ENCODE measurements around the gene EXOSC3. TPM values are rescaled to one million over a fixed set of nuclear protein-coding genes. Genes with fewer than 3 reads are reported as not detected.

The EXOSC3 gene
- total RNA-seq, 1 experiment from 2014 or later = 44.8 TPM

DNA sequence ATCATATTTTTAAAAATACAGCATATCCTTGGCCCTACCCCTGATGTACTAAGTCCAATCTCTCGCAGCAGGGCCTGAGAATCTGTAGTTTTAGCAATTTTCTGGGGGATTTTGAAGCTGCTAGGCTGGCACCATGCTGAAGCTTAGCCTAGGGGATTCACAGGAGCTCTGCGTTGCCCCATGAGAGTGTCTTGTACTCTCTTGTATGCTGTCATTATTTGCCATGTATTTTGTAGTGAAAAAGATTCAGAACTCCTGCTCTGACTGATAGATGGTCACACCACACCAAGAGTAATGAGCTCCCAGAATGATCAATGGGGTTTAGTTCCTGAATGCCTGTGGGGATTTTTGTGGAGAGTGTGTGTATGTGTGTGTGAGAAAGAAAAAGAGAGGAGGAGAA is 51.9 kb downstream of the EXOSC3 start:
- Mint-ChIP-seq H3K9me3 (ENCODE audit: unreplicated experiment) (no peaks in the 10 kb centered on the region), H3K27ac (ENCODE audit: low read depth, unreplicated experiment) (no peak overlapping the region), H3K36me3 (ENCODE audit: insufficient read depth, unreplicated experiment) (no peaks in the 10 kb centered on the region), H3K4me3 (ENCODE audit: unreplicated experiment) (no peak overlapping the region), H3K4me1 (ENCODE audit: insufficient read depth, unreplicated experiment) (no peaks in the 10 kb centered on the region), H3K27me3 (ENCODE audit: insufficient read depth, unreplicated experiment) (peaks cover 9% of the 10 kb centered on the region)
- ChIA-PET CTCF (interaction anchor here (0.9 to 1.2 kb wide), 3 partner anchors 12 to 137 kb away, joined by 3 to 4 read pairs (median 3); no protein-coding TSS in a partner anchor), POLR2A (interaction anchor here (1.0 kb wide), 1 partner anchor 169 kb away, joined by 3 read pairs; no protein-coding TSS in a partner anchor)
- DNase-seq (ENCODE audit: unreplicated experiment) = no peak
- intact Hi-C loops (cut with micrococcal nuclease) = no loop called here
- BruUV-seq (replicated peaks) = no TSS peak
- TF ChIP-seq, protein P1, sequence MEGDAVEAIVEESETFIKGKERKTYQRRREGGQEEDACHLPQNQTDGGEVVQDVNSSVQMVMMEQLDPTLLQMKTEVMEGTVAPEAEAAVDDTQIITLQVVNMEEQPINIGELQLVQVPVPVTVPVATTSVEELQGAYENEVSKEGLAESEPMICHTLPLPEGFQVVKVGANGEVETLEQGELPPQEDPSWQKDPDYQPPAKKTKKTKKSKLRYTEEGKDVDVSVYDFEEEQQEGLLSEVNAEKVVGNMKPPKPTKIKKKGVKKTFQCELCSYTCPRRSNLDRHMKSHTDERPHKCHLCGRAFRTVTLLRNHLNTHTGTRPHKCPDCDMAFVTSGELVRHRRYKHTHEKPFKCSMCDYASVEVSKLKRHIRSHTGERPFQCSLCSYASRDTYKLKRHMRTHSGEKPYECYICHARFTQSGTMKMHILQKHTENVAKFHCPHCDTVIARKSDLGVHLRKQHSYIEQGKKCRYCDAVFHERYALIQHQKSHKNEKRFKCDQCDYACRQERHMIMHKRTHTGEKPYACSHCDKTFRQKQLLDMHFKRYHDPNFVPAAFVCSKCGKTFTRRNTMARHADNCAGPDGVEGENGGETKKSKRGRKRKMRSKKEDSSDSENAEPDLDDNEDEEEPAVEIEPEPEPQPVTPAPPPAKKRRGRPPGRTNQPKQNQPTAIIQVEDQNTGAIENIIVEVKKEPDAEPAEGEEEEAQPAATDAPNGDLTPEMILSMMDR (IDR thresholded peaks at IDR 0.05; ENCODE audit: unreplicated experiment) = no peak

DNA sequence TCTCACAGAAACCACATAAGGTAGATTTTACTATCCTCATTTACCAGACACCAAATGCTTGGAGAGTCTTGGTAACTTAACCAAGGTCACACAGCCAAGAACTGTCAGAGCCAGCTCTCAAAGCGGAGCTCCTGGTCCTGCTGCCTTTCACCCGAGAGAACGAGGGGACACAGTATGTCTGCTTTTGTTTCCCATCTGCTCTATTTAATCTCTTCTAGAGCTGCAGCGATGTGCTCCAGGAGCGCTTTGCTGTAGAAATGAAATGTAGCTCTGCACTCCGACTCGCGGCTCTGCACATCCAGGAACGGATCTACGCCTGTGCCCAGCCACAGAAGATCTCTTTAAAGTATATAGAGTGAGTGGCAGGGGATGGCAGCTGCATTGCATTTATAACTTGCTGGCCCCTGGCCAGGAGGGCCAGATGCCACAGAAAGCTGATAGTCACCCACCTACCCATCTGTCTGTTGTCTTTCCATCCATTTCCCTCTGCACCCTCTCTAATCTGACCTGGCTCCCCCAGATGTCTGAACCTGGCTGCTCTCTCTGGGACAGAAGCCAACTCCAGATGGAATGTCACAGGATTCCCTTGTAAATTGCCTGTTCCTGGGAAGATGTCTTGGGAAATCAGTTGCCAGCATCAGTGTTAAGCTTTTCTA is 52.6 kb downstream of the EXOSC3 start:
- POLR2A ChIA-PET = no interaction called here
- no TSS peak for BruUV-seq (replicated peaks)
- H3K4me3 Mint-ChIP-seq (ENCODE audit: unreplicated experiment) = no peak overlapping the region

DNA sequence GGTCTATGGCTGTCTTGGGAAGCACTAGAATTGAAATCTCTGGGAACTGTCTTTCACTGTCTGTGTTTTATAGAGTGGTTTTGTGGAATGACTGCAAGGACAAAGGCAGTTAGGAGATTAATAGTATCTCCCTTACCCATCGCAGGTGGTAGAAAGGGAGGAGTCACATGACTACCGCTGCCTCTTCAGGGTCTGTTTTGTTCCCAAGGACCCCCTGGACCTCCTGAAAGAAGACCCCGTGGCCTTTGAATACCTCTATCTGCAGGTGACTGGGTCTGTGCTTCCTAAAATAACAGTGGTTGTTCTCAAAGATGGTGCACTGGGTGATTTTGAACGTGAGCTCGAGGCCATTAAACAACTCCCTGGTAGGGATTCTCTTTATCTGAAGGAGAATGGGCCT is 54.0 kb downstream of the EXOSC3 start:
- no peak for DNase-seq (ENCODE audit: unreplicated experiment)
- POLR2A ChIA-PET = no interaction called here
- Mint-ChIP-seq H3K36me3 (ENCODE audit: insufficient read depth, unreplicated experiment) (no peaks in the 10 kb centered on the region), H3K4me1 (ENCODE audit: insufficient read depth, unreplicated experiment) (no peaks in the 10 kb centered on the region), H3K27me3 (ENCODE audit: insufficient read depth, unreplicated experiment) (peaks cover 9% of the 10 kb centered on the region), H3K4me3 (ENCODE audit: unreplicated experiment) (no peak overlapping the region), H3K9me3 (ENCODE audit: unreplicated experiment) (no peaks in the 10 kb centered on the region), H3K27ac (ENCODE audit: low read depth, unreplicated experiment) (no peak overlapping the region)
- intact Hi-C loops (cut with micrococcal nuclease) = no loop called here
- no TSS peak for BruUV-seq (replicated peaks)
- CTCF ChIA-PET = interaction anchor here (1.4 kb wide), 1 partner anchor 17 kb away, joined by 4 read pairs; no protein-coding TSS in a partner anchor
- TF ChIP-seq, protein P1 (IDR thresholded peaks at IDR 0.05; ENCODE audit: unreplicated experiment) = no peak

More for the DNA sequence above, 52.6 kb downstream of the EXOSC3 start:
- CTCF ChIA-PET = interaction anchor here (1.1 to 1.2 kb wide), 2 partner anchors 13 to 16 kb away, joined by 3 to 4 read pairs; no protein-coding TSS in a partner anchor
- no peaks in the 10 kb centered on the region for H3K4me1 Mint-ChIP-seq (ENCODE audit: insufficient read depth, unreplicated experiment)
- no peaks in the 10 kb centered on the region for H3K36me3 Mint-ChIP-seq (ENCODE audit: insufficient read depth, unreplicated experiment)
- DNase-seq (ENCODE audit: unreplicated experiment) = no peak
- no peak overlapping the region for H3K27ac Mint-ChIP-seq (ENCODE audit: low read depth, unreplicated experiment)
- no peaks in the 10 kb centered on the region for H3K9me3 Mint-ChIP-seq (ENCODE audit: unreplicated experiment)
- TF ChIP-seq, protein P1 (IDR thresholded peaks at IDR 0.05; ENCODE audit: unreplicated experiment) = no peak
- intact Hi-C loops (cut with micrococcal nuclease) = no loop called here
- peaks cover 9% of the 10 kb centered on the region for H3K27me3 Mint-ChIP-seq (ENCODE audit: insufficient read depth, unreplicated experiment)

DNA sequence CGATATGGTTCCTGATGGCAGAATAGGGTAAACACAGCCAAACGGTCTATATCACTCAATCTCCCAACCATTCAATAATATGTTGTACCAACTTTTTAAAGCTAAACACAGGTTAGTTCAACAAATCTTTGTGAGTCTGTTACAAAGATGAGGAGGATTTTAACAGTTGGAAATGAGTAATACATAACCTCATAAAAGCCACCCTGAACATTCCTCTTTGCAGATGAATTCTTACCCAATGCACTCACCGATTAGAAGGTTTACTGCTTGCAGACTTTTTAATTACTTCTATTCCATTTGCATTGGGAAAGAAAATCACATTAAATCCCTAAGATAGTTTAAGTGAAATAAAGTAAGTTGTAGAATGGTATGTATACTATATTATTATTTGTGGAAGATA is 54.6 kb downstream of the EXOSC3 start:
- BruUV-seq (replicated peaks) = no TSS peak
- Mint-ChIP-seq H3K4me3 (ENCODE audit: unreplicated experiment) (no peak overlapping the region), H3K9me3 (ENCODE audit: unreplicated experiment) (no peaks in the 10 kb centered on the region), H3K27ac (ENCODE audit: low read depth, unreplicated experiment) (no peak overlapping the region), H3K36me3 (ENCODE audit: insufficient read depth, unreplicated experiment) (no peaks in the 10 kb centered on the region), H3K4me1 (ENCODE audit: insufficient read depth, unreplicated experiment) (no peaks in the 10 kb centered on the region), H3K27me3 (ENCODE audit: insufficient read depth, unreplicated experiment) (peaks cover 9% of the 10 kb centered on the region)
- no peak for DNase-seq (ENCODE audit: unreplicated experiment)
- ChIA-PET CTCF (interaction anchor here (1.4 kb wide), 1 partner anchor 18 kb away, joined by 4 read pairs; no protein-coding TSS in a partner anchor), POLR2A (interaction anchor here (0.6 kb wide), 2 partner anchors 13 to 104 kb away, joined by 3 read pairs; no protein-coding TSS in a partner anchor)
- TF ChIP-seq, protein P1 (IDR thresholded peaks at IDR 0.05; ENCODE audit: unreplicated experiment) = no peak
- intact Hi-C loops (cut with micrococcal nuclease) = no loop called here

Other genes starting within 250 kb of the EXOSC3 start
- gene FBXO10, start 208.7 kb downstream of the EXOSC3 start, total RNA-seq (2022) = 3.4 and 4.6 TPM in 2 replicates
- 151 and 164 TPM in 2 replicates for gene TOMM5, start 192.5 kb downstream of the EXOSC3 start, total RNA-seq (2022)
- not detected in 2 replicates for gene FRMPD1, start 134.1 kb downstream of the EXOSC3 start, total RNA-seq (2022)
- 4.9 and 6.9 TPM in 2 replicates for gene TRMT10B, start 31.3 kb downstream of the EXOSC3 start, total RNA-seq (2022)
- gene DCAF10, start 15.7 kb upstream of the EXOSC3 start, total RNA-seq (2022) = 42.1 and 49.4 TPM in 2 replicates
- 29.6 and 30.3 TPM in 2 replicates for gene SLC25A51, start 119.1 kb upstream of the EXOSC3 start, total RNA-seq (2022)